Esophagus muscularis mucosa (tissue), 4 donors: ENCODE measurements around the gene P2RX1.

ENCODE experiments used
- EP300 ChIP-seq: sonication (generic); formaldehyde crosslinking; IDR thresholded peaks from one replicate; pipeline ENCODE4 v1.6.1; 2017; ENCODE audit warnings: antibody characterized with exemption
- POLR2A ChIP-seq: fragments of 450-650 bp; IDR thresholded peaks from one replicate; pipeline ENCODE4 v1.6.1; 2017; ENCODE audit warnings: antibody characterized with exemption, moderate library complexity, mild to moderate bottlenecking, low read depth
- POLR2AphosphoS5 ChIP-seq, 2 donors: sonication (generic); formaldehyde crosslinking; IDR thresholded peaks; one replicate each; pipeline ENCODE4 v1.6.1; 2017; ENCODE audit warnings: antibody characterized with exemption in 2 of 2
- TF ChIP-seq, protein P1 (sequence below), 3 experiments: fragments of 200-600 bp in 2 of 3; fragments of 450-650 bp in 1 of 3; sonication (generic) in 2 of 3; IDR thresholded peaks; one replicate each; pipeline ENCODE4 v1.5.1; 2017 to 2019; ENCODE audit warnings: antibody characterized with exemption in 3 of 3, mild to moderate bottlenecking in 2 of 3, moderate library complexity in 1 of 3

GRCh38 chr17:3891626-3892094 is 24.6 kb downstream of the P2RX1 start:
- TF ChIP-seq, protein P1, sequence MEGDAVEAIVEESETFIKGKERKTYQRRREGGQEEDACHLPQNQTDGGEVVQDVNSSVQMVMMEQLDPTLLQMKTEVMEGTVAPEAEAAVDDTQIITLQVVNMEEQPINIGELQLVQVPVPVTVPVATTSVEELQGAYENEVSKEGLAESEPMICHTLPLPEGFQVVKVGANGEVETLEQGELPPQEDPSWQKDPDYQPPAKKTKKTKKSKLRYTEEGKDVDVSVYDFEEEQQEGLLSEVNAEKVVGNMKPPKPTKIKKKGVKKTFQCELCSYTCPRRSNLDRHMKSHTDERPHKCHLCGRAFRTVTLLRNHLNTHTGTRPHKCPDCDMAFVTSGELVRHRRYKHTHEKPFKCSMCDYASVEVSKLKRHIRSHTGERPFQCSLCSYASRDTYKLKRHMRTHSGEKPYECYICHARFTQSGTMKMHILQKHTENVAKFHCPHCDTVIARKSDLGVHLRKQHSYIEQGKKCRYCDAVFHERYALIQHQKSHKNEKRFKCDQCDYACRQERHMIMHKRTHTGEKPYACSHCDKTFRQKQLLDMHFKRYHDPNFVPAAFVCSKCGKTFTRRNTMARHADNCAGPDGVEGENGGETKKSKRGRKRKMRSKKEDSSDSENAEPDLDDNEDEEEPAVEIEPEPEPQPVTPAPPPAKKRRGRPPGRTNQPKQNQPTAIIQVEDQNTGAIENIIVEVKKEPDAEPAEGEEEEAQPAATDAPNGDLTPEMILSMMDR (IDR thresholded peaks at IDR 0.05) = no peak
- TF ChIP-seq POLR2AphosphoS5 (IDR thresholded peaks at IDR 0.05) (no peak), POLR2A (no peak), EP300 (no peak)
